ENCODE results near the gene HAUS5. TPM values are rescaled to one million over a fixed set of nuclear protein-coding genes. Genes with fewer than 3 reads are reported as not detected.

The HAUS5 gene
- total RNA-seq, 1 experiment from 2014 or later = 35.3 TPM

- DNase-seq = no peak
- CTCF ChIA-PET = no interaction called here
- H3K36me3 Mint-ChIP-seq (ENCODE audit: insufficient read depth, unreplicated experiment) = peaks cover 21% of the 10 kb centered on the region
- H3K27me3 Mint-ChIP-seq (ENCODE audit: unreplicated experiment) = peaks cover 30% of the 10 kb centered on the region
- H3K9me3 Mint-ChIP-seq (ENCODE audit: low read depth, unreplicated experiment) = no peaks in the 10 kb centered on the region
- no TSS peak for BruUV-seq (replicated peaks)
- no peaks in the 10 kb centered on the region for H3K4me1 Mint-ChIP-seq (ENCODE audit: low read depth, unreplicated experiment)
- H3K4me3 Mint-ChIP-seq (ENCODE audit: low read depth, unreplicated experiment) = no peak overlapping the region
- intact Hi-C loops (cut with micrococcal nuclease; ENCODE audit: unreplicated experiment) = no loop called here
- H3K27ac Mint-ChIP-seq (ENCODE audit: unreplicated experiment) = no peak overlapping the region
- TF ChIP-seq CTCF (IDR thresholded peaks at IDR 0.05; ENCODE audit: unreplicated experiment) = no peak
Measured at GRCh38 chr19:35663981-35664380, 51.4 kb downstream of the HAUS5 start.

- Mint-ChIP-seq H3K36me3 (ENCODE audit: insufficient read depth, unreplicated experiment) (peaks cover 13% of the 10 kb centered on the region), H3K27ac (ENCODE audit: unreplicated experiment) (no peak overlapping the region), H3K4me3 (ENCODE audit: low read depth, unreplicated experiment) (no peak overlapping the region), H3K27me3 (ENCODE audit: unreplicated experiment) (peaks cover 42% of the 10 kb centered on the region), H3K4me1 (ENCODE audit: low read depth, unreplicated experiment) (peaks cover 8% of the 10 kb centered on the region), H3K9me3 (ENCODE audit: low read depth, unreplicated experiment) (no peaks in the 10 kb centered on the region)
- DNase-seq = no peak
- no peak for TF ChIP-seq CTCF (IDR thresholded peaks at IDR 0.05; ENCODE audit: unreplicated experiment)
- CTCF ChIA-PET = no interaction called here
- BruUV-seq (replicated peaks) = no TSS peak
- intact Hi-C loops (cut with micrococcal nuclease; ENCODE audit: unreplicated experiment) = no loop called here
Measured at GRCh38 chr19:35665157-35665556, 52.6 kb downstream of the HAUS5 start.

GRCh38 chr19:35665604-35666003, 53.1 kb downstream of the HAUS5 start:
- BruUV-seq (replicated peaks) = no TSS peak
- Mint-ChIP-seq H3K9me3 (ENCODE audit: low read depth, unreplicated experiment) (no peaks in the 10 kb centered on the region), H3K27ac (ENCODE audit: unreplicated experiment) (no peak overlapping the region), H3K36me3 (ENCODE audit: insufficient read depth, unreplicated experiment) (peaks cover 9% of the 10 kb centered on the region), H3K4me1 (ENCODE audit: low read depth, unreplicated experiment) (peaks cover 11% of the 10 kb centered on the region), H3K27me3 (ENCODE audit: unreplicated experiment) (peaks cover 47% of the 10 kb centered on the region), H3K4me3 (ENCODE audit: low read depth, unreplicated experiment) (no peak overlapping the region)
- no peak for TF ChIP-seq CTCF (IDR thresholded peaks at IDR 0.05; ENCODE audit: unreplicated experiment)
- intact Hi-C loops (cut with micrococcal nuclease; ENCODE audit: unreplicated experiment) = no loop called here
- CTCF ChIA-PET = interaction anchor here (0.7 kb wide), 1 partner anchor 127 kb away, joined by 3 read pairs; no protein-coding TSS in a partner anchor
- DNase-seq = no peak

GRCh38 chr19:35666251-35666913, 53.8 kb downstream of the HAUS5 start, which contains the start of gene UPK1A:
Gene UPK1A (plus strand): TSS chr19:35666517. CDS start chr19:35666813, 296 bp downstream.
- Mint-ChIP-seq H3K27ac (ENCODE audit: unreplicated experiment) (no peak within 1 kb of the TSS), H3K4me3 (ENCODE audit: low read depth, unreplicated experiment) (no peak within 1 kb of the TSS), H3K4me1 (ENCODE audit: low read depth, unreplicated experiment) (peaks cover 11% of the 10 kb centered on the region), H3K9me3 (ENCODE audit: low read depth, unreplicated experiment) (no peaks in the 10 kb centered on the region), H3K36me3 (ENCODE audit: insufficient read depth, unreplicated experiment) (peaks cover 4% of the 10 kb centered on the region), H3K27me3 (ENCODE audit: unreplicated experiment) (peaks cover 54% of the 10 kb centered on the region)
- TF ChIP-seq CTCF (IDR thresholded peaks at IDR 0.05; ENCODE audit: unreplicated experiment) = no peak
- BruUV-seq (replicated peaks) = no TSS peak
- intact Hi-C loops (cut with micrococcal nuclease; ENCODE audit: unreplicated experiment) = no loop called here
- CTCF ChIA-PET = interaction anchor here (0.7 kb wide), 1 partner anchor 128 kb away, joined by 3 read pairs; no protein-coding TSS in a partner anchor
- no peak for DNase-seq

Data from Calu3 (cell line).